ENCODE results near the gene DGAT2. TPM values are rescaled to one million over a fixed set of nuclear protein-coding genes. Genes with fewer than 3 reads are reported as not detected.

DGAT2 gene
- total RNA-seq (2022; extraction: Qiagen RNA extraction; ENCODE audit: low read depth): 1.6 to 2.3 TPM (median 1.7 TPM) in 5 replicates

DNA sequence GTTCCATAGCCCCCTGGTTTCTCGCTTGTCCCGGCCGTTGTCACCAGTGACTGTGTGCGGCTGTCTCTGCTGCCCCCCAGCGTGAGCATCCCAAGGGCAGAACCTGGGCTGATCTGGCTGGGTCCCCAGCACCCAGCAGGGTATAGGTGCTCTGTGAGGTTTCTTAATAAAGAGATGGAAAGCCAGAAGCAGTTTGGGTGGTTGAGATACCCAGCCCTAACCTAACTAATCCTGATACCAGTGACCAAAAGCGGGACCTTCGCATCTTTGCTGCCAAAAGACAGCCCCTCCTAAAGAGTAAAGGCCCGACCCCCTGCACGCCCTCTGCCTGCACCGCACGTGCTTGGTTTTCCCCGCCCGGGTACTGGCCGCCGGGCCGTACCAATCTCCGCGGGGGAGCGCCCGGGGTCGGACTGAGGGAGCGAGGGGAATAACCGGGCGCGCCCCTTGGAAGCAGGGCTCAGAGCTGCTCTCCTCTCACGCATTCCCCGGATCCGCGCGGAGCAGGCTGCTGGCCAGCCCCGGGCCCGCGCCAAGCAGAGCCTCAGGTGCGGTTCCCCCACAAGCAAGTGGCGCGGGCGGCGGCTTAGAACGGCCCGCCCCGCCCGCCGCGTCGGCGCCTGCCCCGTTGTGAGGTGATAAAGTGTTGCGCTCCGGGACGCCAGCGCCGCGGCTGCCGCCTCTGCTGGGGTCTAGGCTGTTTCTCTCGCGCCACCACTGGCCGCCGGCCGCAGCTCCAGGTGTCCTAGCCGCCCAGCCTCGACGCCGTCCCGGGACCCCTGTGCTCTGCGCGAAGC, at the start of gene DGAT2:
TSS of gene DGAT2 (plus strand) at position 667 of the 797 bp plus-strand sequence. CDS start 214 bp downstream, outside the sequence.

GRCh38 chr11:75814677-75815344, 46.2 kb downstream of the DGAT2 start, which contains the start of gene UVRAG:
TSS of gene UVRAG (plus strand) at chr11:75815210. CDS start at chr11:75815408, 198 bp downstream.

Other genes with a start within 250 kb of the DGAT2 start
- 8.9 to 16.3 TPM (median 14.0 TPM) in 5 replicates for gene GDPD5, start 242.8 kb upstream of the DGAT2 start, total RNA-seq (2022; extraction: Qiagen RNA extraction; ENCODE audit: low read depth)
- 57.1 to 112 TPM (median 100 TPM) in 5 replicates for gene SERPINH1, start 206.5 kb upstream of the DGAT2 start, total RNA-seq (2022; extraction: Qiagen RNA extraction; ENCODE audit: low read depth)
- gene MAP6, start 99.7 kb upstream of the DGAT2 start, total RNA-seq (2022; extraction: Qiagen RNA extraction; ENCODE audit: low read depth): 1.8 to 2.1 TPM (median 1.9 TPM) in 5 replicates
- not detected in 5 replicates for gene MOGAT2, start 50.9 kb upstream of the DGAT2 start, total RNA-seq (2022; extraction: Qiagen RNA extraction; ENCODE audit: low read depth)
- gene UVRAG, start 46.4 kb downstream of the DGAT2 start, total RNA-seq (2022; extraction: Qiagen RNA extraction; ENCODE audit: low read depth): 8.6 to 12.2 TPM (median 9.8 TPM) in 5 replicates